BE2C (cell line): ENCODE results near the gene THSD4.

ENCODE experiments used
- DNase-seq: peaks from one replicate; pipeline ENCODE4 v3.0.0-alpha.2; 2020
- H3K27me3 ChIP-seq: fragments of 250-450 bp; sonication (Bioruptor Pico); 2 replicates; pipeline ENCODE4 v1.5.1; 2020; ENCODE audit warnings: mild to moderate bottlenecking
- H3K36me3 ChIP-seq: fragments of 250-450 bp; sonication (Bioruptor Pico); 2 replicates; pipeline ENCODE4 v1.5.1; 2020; ENCODE audit warnings: mild to moderate bottlenecking
- H3K4me1 ChIP-seq: fragments of 250-450 bp; sonication (Bioruptor Pico); 2 replicates; pipeline ENCODE4 v1.5.1; 2020
- H3K4me3 ChIP-seq: 2 replicates; pipeline ENCODE4 v1.5.1; 2011; ENCODE audit warnings: low read depth, low read length
- H3K9me3 ChIP-seq: fragments of 250-450 bp; sonication (Bioruptor Pico); 2 replicates; pipeline ENCODE4 v1.5.1; 2020
- CTCF ChIP-seq: IDR thresholded peaks from 2 replicates; pipeline ENCODE4 v1.5.1; 2012; ENCODE audit warnings: mild to moderate bottlenecking, low read depth, low read length

THSD4 gene

GRCh38 chr15:71706461-71707229 lies 591.4 kb downstream of the THSD4 start:
- H3K36me3 ChIP-seq = no peaks in the 10 kb centered on the region
- peaks cover 37% of the 10 kb centered on the region for H3K27me3 ChIP-seq
- H3K9me3 ChIP-seq = no peaks in the 10 kb centered on the region
- no peak for TF ChIP-seq CTCF
- H3K4me3 ChIP-seq = no peak overlapping the region
- no peak for DNase-seq
- no peaks in the 10 kb centered on the region for H3K4me1 ChIP-seq

- TF ChIP-seq CTCF = no peak
- Histone ChIP-seq H3K4me3 (no peak overlapping the region), H3K9me3 (no peaks in the 10 kb centered on the region), H3K36me3 (no peaks in the 10 kb centered on the region), H3K27me3 (peaks cover 45% of the 10 kb centered on the region), H3K4me1 (no peaks in the 10 kb centered on the region)
- no peak for DNase-seq
Observed at GRCh38 chr15:71707230-71708050, 592.2 kb downstream of the THSD4 start.

GRCh38 chr15:71708051-71708429 lies 592.8 kb downstream of the THSD4 start:
- Histone ChIP-seq H3K4me1 (no peaks in the 10 kb centered on the region), H3K36me3 (no peaks in the 10 kb centered on the region), H3K27me3 (peaks cover 47% of the 10 kb centered on the region), H3K4me3 (no peak overlapping the region), H3K9me3 (no peaks in the 10 kb centered on the region)
- no peak for DNase-seq
- no peak for TF ChIP-seq CTCF

- Histone ChIP-seq H3K9me3 (no peaks in the 10 kb centered on the region), H3K4me3 (no peak overlapping the region), H3K36me3 (no peaks in the 10 kb centered on the region), H3K27me3 (peaks cover 47% of the 10 kb centered on the region), H3K4me1 (no peaks in the 10 kb centered on the region)
- TF ChIP-seq CTCF = no peak
- DNase-seq = no peak
Observed at GRCh38 chr15:71708741-71709140, 593.5 kb downstream of the THSD4 start.

- Histone ChIP-seq H3K4me3 (no peak overlapping the region), H3K4me1 (no peaks in the 10 kb centered on the region), H3K36me3 (no peaks in the 10 kb centered on the region), H3K9me3 (no peaks in the 10 kb centered on the region), H3K27me3 (peaks cover 47% of the 10 kb centered on the region)
- no peak for TF ChIP-seq CTCF
- no peak for DNase-seq
Observed at GRCh38 chr15:71709808-71710418, 594.6 kb downstream of the THSD4 start.

GRCh38 chr15:71712182-71712581 lies 596.9 kb downstream of the THSD4 start:
- Histone ChIP-seq H3K4me1 (no peaks in the 10 kb centered on the region), H3K36me3 (no peaks in the 10 kb centered on the region), H3K27me3 (peaks cover 42% of the 10 kb centered on the region), H3K9me3 (no peaks in the 10 kb centered on the region), H3K4me3 (no peak overlapping the region)
- no peak for DNase-seq
- no peak for TF ChIP-seq CTCF
